ENCODE data around the gene PEX5L.
A peak's percentile ranks its signal among the peaks of the same experiment; 100 is the strongest.
"Not testable (repeated sequence)": the region's sequence is repeated elsewhere in the genome, so short reads cannot be mapped to it uniquely, and the experiment has no call there.

PEX5L gene

GRCh38 chr3:180008318-180008717, 28.4 kb downstream of the PEX5L start:
- DNase-seq, result not testable (repeated sequence)

- DNase-seq, result no peak
Observed at GRCh38 chr3:180004542-180004941, 32.2 kb downstream of the PEX5L start.

- DNase-seq, result no peak
Observed at GRCh38 chr3:180002006-180002405, 34.7 kb downstream of the PEX5L start.

GRCh38 chr3:180000500-180000899, 36.2 kb downstream of the PEX5L start:
- no peak for DNase-seq

GRCh38 chr3:179995406-179995805, 41.3 kb downstream of the PEX5L start:
- DNase-seq, result no peak

GRCh38 chr3:179991883-179992282, 44.9 kb downstream of the PEX5L start:
- DNase-seq, result no peak

- DNase-seq, result no peak
Observed at GRCh38 chr3:179991104-179991503, 45.6 kb downstream of the PEX5L start.

GRCh38 chr3:179981646-179982045, 55.1 kb downstream of the PEX5L start:
- DNase-seq, result peak in 2 of 56 donors; percentile 6 to 42

- DNase-seq, result no peak
Observed at GRCh38 chr3:179977356-179977755, 59.4 kb downstream of the PEX5L start.

- DNase-seq, result peak in 40 of 56 donors; percentile 1 to 74 (median 30)
Observed at GRCh38 chr3:179973931-179974361, 62.8 kb downstream of the PEX5L start.

GRCh38 chr3:179972881-179973423, 63.8 kb downstream of the PEX5L start:
- DNase-seq, result peak in 4 of 56 donors; percentile 18 to 40 (median 27)

GRCh38 chr3:179971280-179971679, 65.5 kb downstream of the PEX5L start:
- DNase-seq, result peak in 1 of 56 donors; percentile 10

GRCh38 chr3:179970746-179971145, 66.0 kb downstream of the PEX5L start:
- no peak for DNase-seq

- DNase-seq, result no peak
Observed at GRCh38 chr3:179969525-179969924, 67.2 kb downstream of the PEX5L start.

GRCh38 chr3:179967622-179968021, 69.1 kb downstream of the PEX5L start:
- no peak for DNase-seq

GRCh38 chr3:179964890-179965289, 71.8 kb downstream of the PEX5L start:
- DNase-seq, result no peak

- DNase-seq, result no peak
Observed at GRCh38 chr3:179962629-179963387, 73.9 kb downstream of the PEX5L start.

GRCh38 chr3:179961703-179962078, 75.0 kb downstream of the PEX5L start:
- DNase-seq, result no peak

- no peak for DNase-seq
Observed at GRCh38 chr3:179961071-179961702, 75.5 kb downstream of the PEX5L start.

GRCh38 chr3:179958759-179959158, 78.0 kb downstream of the PEX5L start:
- DNase-seq, result no peak

- no peak for DNase-seq
Observed at GRCh38 chr3:179958143-179958542, 78.6 kb downstream of the PEX5L start.

- DNase-seq, result peak in 1 of 56 donors; percentile 11
Observed at GRCh38 chr3:179957264-179957845, 79.4 kb downstream of the PEX5L start.

Data from amygdala (tissue), 56 donors.